IPS DF 6.9 (cell line): ENCODE data around the gene SLC24A3.

Experiments
- DNase-seq: peaks from one replicate; pipeline ENCODE4 v3.0.0-alpha.2; 2013; ENCODE audit warnings: low read depth, low spot score
- H3K27ac ChIP-seq: one replicate; pipeline ENCODE4 v1.5.1; 2013; ENCODE audit warnings: low read length, control low read depth
- H3K27me3 ChIP-seq: 2 replicates; pipeline ENCODE4 v1.6.1; 2013; ENCODE audit warnings: mild to moderate bottlenecking, low read length; ENCODE audit not compliant: control insufficient read depth, insufficient read depth
- H3K36me3 ChIP-seq: 2 replicates; pipeline ENCODE4 v1.6.1; 2013; ENCODE audit warnings: low read length; ENCODE audit not compliant: control insufficient read depth, insufficient read depth
- H3K4me1 ChIP-seq: 2 replicates; pipeline ENCODE4 v1.6.1; 2013; ENCODE audit warnings: low read length; ENCODE audit not compliant: control insufficient read depth, insufficient read depth
- H3K4me3 ChIP-seq: 2 replicates; pipeline ENCODE4 v1.5.1; 2013; ENCODE audit warnings: mild to moderate bottlenecking, low read length
- H3K9me3 ChIP-seq: 2 replicates; pipeline ENCODE4 v1.6.1; 2013; ENCODE audit warnings: low read length, inconsistent platforms; ENCODE audit not compliant: control insufficient read depth, insufficient read depth
- WGBS: extraction: QIAGEN DNeasy Blood & Tissue Kit; methylation state at CpG from one replicate; pipeline ENCODE4 v1.1.7; 2013; ENCODE audit warnings: mixed read lengths, missing lambda C conversion rate; ENCODE audit not compliant: insufficient read length, insufficient coverage; 5-methylcytosine and 5-hydroxymethylcytosine counted together

SLC24A3 gene

GRCh38 chr20:19271879-19272651 is 59.6 kb downstream of the SLC24A3 start:
- WGBS, result 100% methylated on average over 1 of the region's 7 CpGs
- Histone ChIP-seq H3K9me3 (no peaks in the 10 kb centered on the region), H3K4me1 (no peaks in the 10 kb centered on the region), H3K27me3 (no peaks in the 10 kb centered on the region), H3K27ac (no peak overlapping the region), H3K4me3 (no peak overlapping the region), H3K36me3 (no peaks in the 10 kb centered on the region)
- no peak for DNase-seq

- no peak overlapping the region for H3K27ac ChIP-seq
- DNase-seq, result no peak
- no peaks in the 10 kb centered on the region for H3K4me1 ChIP-seq
- H3K9me3 ChIP-seq, result no peaks in the 10 kb centered on the region
- no peaks in the 10 kb centered on the region for H3K27me3 ChIP-seq
- H3K36me3 ChIP-seq, result no peaks in the 10 kb centered on the region
- WGBS, result no CpG with 5 or more reads among the region's 6 CpGs
- H3K4me3 ChIP-seq, result no peak overlapping the region
These were observed 60.7 kb downstream of the SLC24A3 start for GRCh38 chr20:19272976-19273654.

DNA sequence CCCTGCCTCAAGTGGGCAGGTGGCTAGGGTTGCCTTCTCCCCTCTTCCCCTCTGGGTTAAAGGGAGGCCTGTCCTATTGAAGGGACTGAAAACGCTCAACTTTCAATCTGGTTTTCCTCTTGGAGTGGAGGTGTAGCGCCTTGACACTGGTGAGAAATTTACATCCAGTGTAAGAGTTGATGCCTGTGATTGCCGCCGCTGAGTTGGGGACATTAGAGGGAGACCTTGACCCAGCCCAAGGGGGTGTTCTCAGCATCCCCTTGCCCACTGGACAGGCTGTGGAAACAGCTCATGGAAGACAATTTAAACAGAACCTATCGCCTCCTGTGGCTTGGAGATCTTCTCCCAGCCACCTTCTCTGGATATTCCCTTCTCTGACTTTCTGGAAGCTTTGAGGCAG is 61.6 kb downstream of the SLC24A3 start:
- Histone ChIP-seq H3K9me3 (no peaks in the 10 kb centered on the region), H3K27me3 (no peaks in the 10 kb centered on the region), H3K27ac (no peak overlapping the region), H3K4me3 (no peak overlapping the region), H3K4me1 (no peaks in the 10 kb centered on the region), H3K36me3 (no peaks in the 10 kb centered on the region)
- DNase-seq, result no peak
- no CpG with 5 or more reads among the region's 5 CpGs for WGBS

GRCh38 chr20:19274412-19275015 is 62.1 kb downstream of the SLC24A3 start:
- H3K36me3 ChIP-seq, result no peaks in the 10 kb centered on the region
- no peaks in the 10 kb centered on the region for H3K4me1 ChIP-seq
- no peaks in the 10 kb centered on the region for H3K27me3 ChIP-seq
- WGBS, result no CpG with 5 or more reads among the region's 8 CpGs
- no peak overlapping the region for H3K27ac ChIP-seq
- no peaks in the 10 kb centered on the region for H3K9me3 ChIP-seq
- no peak overlapping the region for H3K4me3 ChIP-seq
- DNase-seq, result no peak

- Histone ChIP-seq H3K9me3 (no peaks in the 10 kb centered on the region), H3K27me3 (no peaks in the 10 kb centered on the region), H3K4me3 (no peak overlapping the region), H3K27ac (no peak overlapping the region), H3K4me1 (no peaks in the 10 kb centered on the region), H3K36me3 (no peaks in the 10 kb centered on the region)
- no peak for DNase-seq
- WGBS, result no CpG with 5 or more reads among the region's 3 CpGs
These were observed 62.7 kb downstream of the SLC24A3 start for GRCh38 chr20:19275038-19275629.

DNA sequence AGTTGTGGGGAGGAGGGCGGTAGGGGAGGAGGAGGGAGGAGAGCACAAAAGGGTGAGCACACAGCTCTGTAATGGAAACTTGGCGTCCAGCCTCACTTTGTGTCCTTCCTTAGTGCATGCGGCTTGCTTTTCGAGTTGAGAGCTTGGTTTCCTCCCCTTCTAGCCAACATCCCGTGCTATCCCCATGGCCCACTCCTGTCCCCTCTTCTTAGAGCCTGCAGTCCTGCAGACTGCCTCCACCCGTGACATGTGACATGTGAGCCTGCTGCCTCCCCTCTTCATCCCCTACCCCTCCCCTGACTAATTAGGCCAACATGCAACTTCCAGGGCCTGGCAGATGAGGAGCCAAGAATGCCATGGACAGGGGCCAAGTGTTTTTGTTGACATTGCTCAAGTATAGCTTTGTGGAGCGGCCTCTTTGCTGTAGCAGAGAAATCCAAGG is 63.2 kb downstream of the SLC24A3 start:
- DNase-seq, result no peak

GRCh38 chr20:19277381-19277780 is 64.9 kb downstream of the SLC24A3 start:
- Histone ChIP-seq H3K27me3 (no peaks in the 10 kb centered on the region), H3K27ac (no peak overlapping the region), H3K4me3 (no peak overlapping the region), H3K36me3 (no peaks in the 10 kb centered on the region), H3K9me3 (no peaks in the 10 kb centered on the region), H3K4me1 (no peaks in the 10 kb centered on the region)
- DNase-seq, result no peak
- WGBS, result no CpG with 5 or more reads among the region's 1 CpG

More for the DNA sequence above, 63.2 kb downstream of the SLC24A3 start:
- H3K36me3 ChIP-seq, result no peaks in the 10 kb centered on the region
- no CpG with 5 or more reads among the region's 7 CpGs for WGBS
- H3K27me3 ChIP-seq, result no peaks in the 10 kb centered on the region
- no peak overlapping the region for H3K27ac ChIP-seq
- H3K4me1 ChIP-seq, result no peaks in the 10 kb centered on the region
- H3K4me3 ChIP-seq, result no peak overlapping the region
- H3K9me3 ChIP-seq, result no peaks in the 10 kb centered on the region

DNA sequence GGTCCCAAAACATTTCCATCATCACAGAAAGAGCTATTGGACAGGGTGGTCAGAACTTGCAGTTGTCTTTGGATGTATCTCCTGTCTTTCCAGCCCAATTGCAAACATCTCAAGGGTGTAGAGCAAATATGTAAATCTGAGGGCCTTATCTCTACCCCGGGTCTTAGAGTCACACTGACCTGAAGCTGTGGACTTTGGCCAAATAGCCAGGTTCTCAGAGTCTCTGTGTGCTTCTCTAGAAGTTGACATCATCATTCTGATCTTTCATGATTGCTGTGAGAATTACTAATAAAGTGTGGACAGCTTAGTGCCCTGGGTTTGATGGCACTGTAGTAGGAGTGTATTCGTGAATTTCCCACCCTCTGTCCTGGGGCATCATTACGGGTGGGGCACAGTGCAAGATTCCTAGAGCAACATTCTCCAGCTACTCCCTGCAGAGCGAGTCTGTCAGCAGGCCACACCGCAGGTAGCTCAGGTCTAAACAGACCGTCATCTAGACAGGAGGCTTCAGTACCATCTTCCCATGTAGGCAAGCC is 71.1 kb downstream of the SLC24A3 start:
- no peak overlapping the region for H3K27ac ChIP-seq
- no peaks in the 10 kb centered on the region for H3K4me1 ChIP-seq
- no peak overlapping the region for H3K4me3 ChIP-seq
- no peaks in the 10 kb centered on the region for H3K36me3 ChIP-seq
- H3K9me3 ChIP-seq, result no peaks in the 10 kb centered on the region
- no peak for DNase-seq
- H3K27me3 ChIP-seq, result no peaks in the 10 kb centered on the region
- WGBS, result no CpG with 5 or more reads among the region's 6 CpGs

DNA sequence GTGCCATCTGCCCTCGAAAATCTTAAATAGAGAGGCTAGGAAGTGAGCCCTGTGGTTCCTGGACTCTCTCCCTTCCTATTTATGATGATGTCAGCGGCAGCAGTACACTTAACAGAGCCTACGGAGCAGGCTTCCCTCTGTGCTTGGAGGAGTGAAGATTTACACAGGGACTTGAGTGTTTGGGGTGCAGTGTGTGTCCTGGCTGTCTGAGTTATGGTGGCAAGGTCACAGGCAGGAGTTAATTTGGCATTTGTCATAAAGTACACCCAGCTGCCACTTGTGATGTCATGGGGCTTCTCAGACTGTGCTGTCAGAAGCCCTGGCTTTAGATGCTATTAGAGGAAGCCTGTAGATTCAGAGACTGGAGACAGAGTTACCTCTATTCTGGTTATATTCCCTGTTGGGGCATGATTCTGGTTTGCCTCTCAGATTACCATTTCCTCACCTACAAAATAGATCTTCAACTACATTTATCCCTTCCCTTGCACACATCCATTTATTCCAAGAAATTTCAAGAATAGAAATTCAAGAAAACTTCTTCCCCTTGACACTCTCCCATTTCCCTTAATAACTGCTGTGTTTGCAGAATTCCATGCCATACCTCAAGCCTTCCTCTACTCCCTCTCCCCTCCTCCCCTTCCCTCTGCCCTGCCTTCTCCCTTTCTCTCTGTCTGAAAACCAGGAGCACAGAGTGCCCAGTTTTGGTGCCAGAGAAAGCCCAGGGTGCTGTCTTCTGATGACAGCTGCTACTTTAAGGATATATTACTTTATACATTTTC is 72.1 kb downstream of the SLC24A3 start:
- DNase-seq, result no peak
- Histone ChIP-seq H3K36me3 (no peaks in the 10 kb centered on the region), H3K9me3 (no peaks in the 10 kb centered on the region), H3K27ac (no peak overlapping the region), H3K27me3 (no peaks in the 10 kb centered on the region), H3K4me3 (no peak overlapping the region), H3K4me1 (no peaks in the 10 kb centered on the region)
- WGBS, result no CpG with 5 or more reads among the region's 3 CpGs

GRCh38 chr20:19285436-19285835 is 73.0 kb downstream of the SLC24A3 start:
- DNase-seq, result no peak
- Histone ChIP-seq H3K4me1 (no peaks in the 10 kb centered on the region), H3K27ac (no peak overlapping the region), H3K36me3 (no peaks in the 10 kb centered on the region), H3K9me3 (no peaks in the 10 kb centered on the region), H3K27me3 (no peaks in the 10 kb centered on the region), H3K4me3 (no peak overlapping the region)
- no CpG with 5 or more reads among the region's 2 CpGs for WGBS
